ENCODE measurements around the gene CYFIP1. TPM values are rescaled to one million over a fixed set of nuclear protein-coding genes. Genes with fewer than 3 reads are reported as not detected.
A peak's percentile ranks its signal among the peaks of the same experiment; 100 is the strongest.

The CYFIP1 gene
- total and polyA plus RNA-seq, 9 of the 15 experiments (the other 6 are each of a cell fraction or from before 2014, with no cell fraction given): 3.8 to 59.8 (median 28.3) TPM

DNA sequence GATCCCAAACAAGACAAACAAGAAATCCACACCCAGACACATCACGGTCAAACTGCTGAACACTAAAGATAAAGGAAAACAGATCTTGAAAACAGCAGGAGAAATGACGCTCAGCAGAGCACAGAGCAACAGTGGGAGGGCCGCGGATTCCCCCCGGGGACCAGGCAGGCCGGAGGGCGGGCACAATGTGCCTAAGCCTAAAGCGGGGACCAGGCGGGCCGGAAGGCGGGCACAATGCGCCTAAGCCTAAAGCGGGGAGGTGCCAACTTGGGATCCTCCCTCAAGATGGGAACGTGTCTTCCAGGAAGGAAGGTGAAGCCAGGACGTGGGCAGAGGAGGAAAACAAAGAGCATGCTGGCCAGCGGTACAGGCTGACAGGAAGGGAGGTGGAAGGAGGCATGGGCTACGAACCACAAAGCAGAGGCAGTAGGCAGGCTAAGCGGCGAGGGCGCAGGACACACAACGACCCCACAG, 31.1 kb downstream of the CYFIP1 start (continued):
- TF ChIP-seq SAP30 (IDR thresholded peaks at IDR 0.05; ENCODE audit: borderline replicate concordance, insufficient read depth, low read depth, low read length, poor library complexity, severe bottlenecking): peak; percentile 43
- peak; percentile 32; the same call in 1 of the 2 replicates for TF ChIP-seq TAL1 (IDR thresholded peaks at IDR 0.05)
- no peak for TF ChIP-seq ZNF280A (IDR thresholded peaks at IDR 0.05; ENCODE audit: low read depth, partially characterized antibody)

DNA sequence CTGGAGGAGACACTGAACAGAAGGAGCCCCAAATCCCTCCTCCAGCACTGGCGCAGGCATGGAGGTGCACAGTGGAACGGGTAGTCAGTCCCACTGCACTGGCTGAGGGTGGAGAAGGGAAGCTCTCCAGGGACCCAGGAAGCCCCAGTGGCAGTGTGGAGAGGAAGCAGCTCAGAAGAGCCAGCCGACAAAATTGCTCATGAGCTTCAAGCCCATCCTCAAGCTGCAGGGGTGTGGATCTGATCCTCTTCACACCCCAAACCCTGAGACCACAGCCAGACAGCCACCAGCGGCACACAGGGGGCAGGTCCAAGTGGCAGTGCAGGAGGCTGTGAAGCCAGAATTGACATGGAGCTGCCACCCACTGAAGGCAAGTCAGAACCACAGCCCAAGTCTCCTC, 32.1 kb downstream of the CYFIP1 start:
- no peaks in the 10 kb centered on the region for H3K9me1 ChIP-seq (ENCODE audit: control insufficient read depth, insufficient read depth, low read length)
- peaks cover 24% of the 10 kb centered on the region; the same call in 1 of the 2 replicates for H4K20me1 ChIP-seq (replicated peaks; ENCODE audit: control insufficient read depth, insufficient read depth, low read length)
- FAIRE-seq: no peak
- H3K9ac ChIP-seq (ENCODE audit: insufficient read depth in 1 of 2, low read depth in 2 of 2, low read length in 2 of 2): 0 out of 4 replicates have a peak overlapping the region, but pooled peaks of 1 of the 2 experiments have one; percentile 19
- H3K27ac ChIP-seq (ENCODE audit: extremely low read depth, low read depth, low read length): no peak overlapping the region
- WGBS (ENCODE audit: insufficient coverage, low coverage, missing lambda C conversion rate): 66% methylated on average over 4 of the region's 4 CpGs
- peaks cover 32% of the 10 kb centered on the region for H3K79me2 ChIP-seq (ENCODE audit: control insufficient read depth, insufficient read depth, low read length)
- no peak for DNase-seq (ENCODE audit: extremely low read depth in 1 of 4, low spot score in 3 of 4)
- H3K27me3 ChIP-seq (ENCODE audit: control insufficient read depth in 2 of 2, insufficient read depth in 2 of 2, low read length in 2 of 2): no peaks in the 10 kb centered on the region
- H3K4me1 ChIP-seq (replicated peaks in 1 of 2; ENCODE audit: control insufficient read depth in 2 of 2, insufficient read depth in 2 of 2, low read length in 2 of 2): peaks cover 17 to 34% of the 10 kb centered on the region in 2 experiments
- intact Hi-C loops (cut with micrococcal nuclease): no loop called here
- H3K4me3 ChIP-seq: no peak overlapping the region
- BruUV-seq (replicated peaks): no TSS peak
- no peaks in the 10 kb centered on the region for H3K9me3 ChIP-seq (replicated peaks; ENCODE audit: control insufficient read depth, insufficient read depth, low read depth, low read length)
- H3K4me2 ChIP-seq (ENCODE audit: insufficient read depth, low read length): no peak overlapping the region
- H2AFZ ChIP-seq (ENCODE audit: low read depth, low read length): no peak overlapping the region
- in situ Hi-C loops (cut with MboI): no loop called here
- peak; percentile 18; the same call in 2 of the 3 replicates for ATAC-seq
- ChIA-PET CTCF (ENCODE audit: low intra/inter-chr PET ratio) (no interaction called here), POLR2A (interaction anchor here (1.2 to 1.4 kb wide), 2 partner anchors 10 to 12 kb away, joined by 3 to 5 read pairs; no protein-coding TSS in a partner anchor)
- peaks cover 11% of the 10 kb centered on the region; the same call in 1 of the 3 replicates for H3K36me3 ChIP-seq (ENCODE audit: control insufficient read depth, insufficient read depth, low read length)
- TF ChIP-seq, protein P1, sequence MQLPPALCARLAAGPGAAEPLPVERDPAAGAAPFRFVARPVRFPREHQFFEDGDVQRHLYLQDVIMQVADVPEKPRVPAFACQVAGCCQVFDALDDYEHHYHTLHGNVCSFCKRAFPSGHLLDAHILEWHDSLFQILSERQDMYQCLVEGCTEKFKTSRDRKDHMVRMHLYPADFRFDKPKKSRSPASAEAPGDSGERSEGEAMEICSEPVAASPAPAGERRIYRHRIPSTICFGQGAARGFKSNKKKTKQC (CRISPR knock-in tag; IDR thresholded peaks at IDR 0.05): no peak
- TF ChIP-seq TARDBP (IDR thresholded peaks at IDR 0.05): no peak
- TF ChIP-seq BRCA1 (IDR thresholded peaks at IDR 0.05): no peak
- no peak for TF ChIP-seq BRCA1 (CRISPR knock-in tag; IDR thresholded peaks at IDR 0.05)
- no peak for TF ChIP-seq NR2C2 (CRISPR knock-in tag; IDR thresholded peaks at IDR 0.05)
- TF ChIP-seq NR2C2 (tag; IDR thresholded peaks at IDR 0.05): no peak
- TF ChIP-seq CGGBP1 (CRISPR knock-in tag; IDR thresholded peaks at IDR 0.05): no peak
- no peak for TF ChIP-seq KDM4B (IDR thresholded peaks at IDR 0.05; ENCODE audit: borderline replicate concordance in 2 of 2, low read depth in 1 of 2)
- TF ChIP-seq, protein P2, sequence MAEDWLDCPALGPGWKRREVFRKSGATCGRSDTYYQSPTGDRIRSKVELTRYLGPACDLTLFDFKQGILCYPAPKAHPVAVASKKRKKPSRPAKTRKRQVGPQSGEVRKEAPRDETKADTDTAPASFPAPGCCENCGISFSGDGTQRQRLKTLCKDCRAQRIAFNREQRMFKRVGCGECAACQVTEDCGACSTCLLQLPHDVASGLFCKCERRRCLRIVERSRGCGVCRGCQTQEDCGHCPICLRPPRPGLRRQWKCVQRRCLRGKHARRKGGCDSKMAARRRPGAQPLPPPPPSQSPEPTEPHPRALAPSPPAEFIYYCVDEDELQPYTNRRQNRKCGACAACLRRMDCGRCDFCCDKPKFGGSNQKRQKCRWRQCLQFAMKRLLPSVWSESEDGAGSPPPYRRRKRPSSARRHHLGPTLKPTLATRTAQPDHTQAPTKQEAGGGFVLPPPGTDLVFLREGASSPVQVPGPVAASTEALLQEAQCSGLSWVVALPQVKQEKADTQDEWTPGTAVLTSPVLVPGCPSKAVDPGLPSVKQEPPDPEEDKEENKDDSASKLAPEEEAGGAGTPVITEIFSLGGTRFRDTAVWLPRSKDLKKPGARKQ (CRISPR knock-in tag; IDR thresholded peaks at IDR 0.05): no peak
- TF ChIP-seq ZNF57 (CRISPR knock-in tag; IDR thresholded peaks at IDR 0.05): no peak
- no peak for TF ChIP-seq KLF13 (tag; IDR thresholded peaks at IDR 0.05; ENCODE audit: borderline replicate concordance, low read depth)
- TF ChIP-seq MED1 (CRISPR knock-in tag; IDR thresholded peaks at IDR 0.05; ENCODE audit: borderline replicate concordance): no peak
- no peak for TF ChIP-seq POU5F1 (IDR thresholded peaks at IDR 0.05; ENCODE audit: borderline replicate concordance, low read depth, low read length, partially characterized antibody)

Data from K562 (cell line).